K562 (cell line): ENCODE data around the gene HARS1. TPM values are rescaled to one million over a fixed set of nuclear protein-coding genes. Genes with fewer than 3 reads are reported as not detected.
"Not testable (repeated sequence)": the region's sequence is repeated elsewhere in the genome, so short reads cannot be mapped to it uniquely, and the experiment has no call there.

Experiments used
- ATAC-seq: fragments of 200-7000 bp; cut with Tn5 transposase; 3 replicates; pipeline ENCODE4 v1.9.1; 2020; ENCODE audit warnings: moderate library complexity
- BruUV-seq: library from RNA; stranded (reverse); fragments of 400-500 nt; replicated peaks from 2 replicates; lab custom pipeline; 2021; lab: Mats Ljungman, UMichigan
- CTCF ChIA-PET: fragments of 300-600 bp; formaldehyde crosslinking; extraction: SDS; loops from one replicate; lab custom pipeline; 2021; ENCODE audit warnings: low intra/inter-chr PET ratio; lab: Yijun Ruan, JAX
- POLR2A ChIA-PET: fragments of 300-600, 350-650 bp; sonication (Branson Sonifier 250); formaldehyde crosslinking; extraction: SDS; loops from one replicate; lab custom pipeline; 2021; ENCODE audit warnings: antibody characterized with exemption, inconsistent platforms; lab: Yijun Ruan, JAX
- DNase-seq, 4 experiments: peaks; one replicate each; pipeline versions ENCODE4 v3.0.0 to v3.0.0-alpha.2; 2011 to 2018; ENCODE audit warnings: low spot score in 3 of 4, mixed read lengths in 3 of 4; ENCODE audit errors: extremely low read depth in 1 of 4
- FAIRE-seq: peaks from 2 replicates; lab custom pipeline; 2011; peaks lifted over from hg19 to GRCh38; lab: Jason Lieb, UNC
- H2AFZ ChIP-seq: 2 replicates; pipeline ENCODE4 v1.6.0; 2011; ENCODE audit warnings: low read depth, low read length, control low read depth, inconsistent platforms
- H3K27ac ChIP-seq: fragments of 200-600 bp; 3 replicates; pipeline ENCODE4 v1.8.0; 2011; ENCODE audit warnings: low read depth, mild to moderate bottlenecking, control low read depth, inconsistent platforms, low read length, moderate library complexity, mixed read lengths; ENCODE audit errors: extremely low read depth
- H3K27me3 ChIP-seq, 2 experiments: fragments of 300-600 bp in 1 of 2; 2 replicates in 1 of 2; 3 replicates in 1 of 2; pipeline versions ENCODE4 v1.6.0 to v1.8.0; 2011; ENCODE audit warnings: inconsistent platforms in 2 of 2, low read length in 2 of 2, mild to moderate bottlenecking in 1 of 2, mixed read lengths in 1 of 2, moderate library complexity in 1 of 2; ENCODE audit not compliant: control insufficient read depth in 2 of 2, insufficient read depth in 2 of 2
- H3K36me3 ChIP-seq: fragments of 300-600 bp; 3 replicates; pipeline ENCODE4 v1.8.0; 2011; ENCODE audit warnings: mild to moderate bottlenecking, low read length, inconsistent platforms; ENCODE audit not compliant: control insufficient read depth, insufficient read depth
- H3K4me1 ChIP-seq, 2 experiments: fragments of 200-600 bp in 1 of 2; replicated peaks in 1 of 2; 2 replicates in 1 of 2; 3 replicates in 1 of 2; pipeline versions ENCODE4 v1.5.1 to v1.8.0; 2011; ENCODE audit warnings: inconsistent platforms in 2 of 2, low read length in 2 of 2, mild to moderate bottlenecking in 1 of 2, mixed read lengths in 1 of 2, moderate library complexity in 1 of 2; ENCODE audit not compliant: control insufficient read depth in 2 of 2, insufficient read depth in 2 of 2
- H3K4me2 ChIP-seq: 2 replicates; pipeline ENCODE4 v1.6.1; 2011; ENCODE audit warnings: low read length, control low read depth, inconsistent platforms, mixed read lengths; ENCODE audit not compliant: insufficient read depth
- H3K4me3 ChIP-seq: fragments of 200-600 bp; sonication (generic), shearing (Covaris generic); 2 replicates; pipeline ENCODE4 v1.5.1; 2016; ENCODE audit warnings: control low read depth, inconsistent platforms
- H3K79me2 ChIP-seq: fragments of 200-600 bp; 3 replicates; pipeline ENCODE4 v1.8.0; 2011; ENCODE audit warnings: low read length, inconsistent platforms; ENCODE audit not compliant: control insufficient read depth, insufficient read depth
- H3K9ac ChIP-seq, 2 experiments: 2 replicates each; pipeline versions ENCODE4 v1.6.0 to v1.6.1; 2011; ENCODE audit warnings: low read depth in 2 of 2, low read length in 2 of 2, control low read depth in 1 of 2, inconsistent platforms in 1 of 2, mild to moderate bottlenecking in 1 of 2, mixed read lengths in 1 of 2; ENCODE audit not compliant: insufficient read depth in 1 of 2
- H3K9me1 ChIP-seq: one replicate; pipeline ENCODE4 v1.6.0; 2011; ENCODE audit warnings: inconsistent platforms, mild to moderate bottlenecking, low read length, moderate library complexity; ENCODE audit not compliant: control insufficient read depth, insufficient read depth
- H3K9me3 ChIP-seq: replicated peaks from 2 replicates; pipeline ENCODE4 v1.5.1; 2011; ENCODE audit warnings: low read depth, low read length, inconsistent platforms; ENCODE audit not compliant: control insufficient read depth, insufficient read depth
- H4K20me1 ChIP-seq: replicated peaks from 2 replicates; pipeline ENCODE4 v1.6.1; 2011; ENCODE audit warnings: low read length, inconsistent platforms, mixed read lengths; ENCODE audit not compliant: control insufficient read depth, insufficient read depth
- ADNP ChIP-seq: fragments of 200-800 bp; sonication (Bioruptor generic); IDR thresholded peaks from 2 replicates; pipeline ENCODE4 v1.6.1; 2016; ENCODE audit warnings: missing genetic modification characterization, missing compliant biosample characterization
- CEBPB ChIP-seq: fragments of 450-650 bp; IDR thresholded peaks from 2 replicates; pipeline ENCODE4 v1.6.1; 2016; ENCODE audit warnings: missing genetic modification characterization, missing compliant biosample characterization
- CEBPG ChIP-seq, 3 experiments: fragments of 200-800 bp in 1 of 3; sonication (Bioruptor generic) in 1 of 3; sonication (generic) in 1 of 3; formaldehyde crosslinking in 1 of 3; IDR thresholded peaks in 2 of 3; conservative IDR thresholded peaks in 1 of 3; 2 replicates each; pipeline versions ENCODE4 v1.6.1 to v1.8.0; 2016 to 2022; ENCODE audit warnings: missing compliant biosample characterization in 2 of 3, missing genetic modification characterization in 2 of 3, mild to moderate bottlenecking in 1 of 3, missing genetic modification reagents in 1 of 3
- ETS1 ChIP-seq: conservative IDR thresholded peaks from 2 replicates; pipeline ENCODE4 v1.6.1; 2011; ENCODE audit warnings: low read depth, mild to moderate bottlenecking, low read length; ENCODE audit not compliant: control insufficient read depth
- KDM1A ChIP-seq, 2 experiments: fragments of 450-650 bp; IDR thresholded peaks; 2 replicates each; pipeline ENCODE4 v1.6.1; 2016; ENCODE audit warnings: mild to moderate bottlenecking in 2 of 2
- RBM25 ChIP-seq: fragments of 200-400 bp; formaldehyde crosslinking; IDR thresholded peaks from 2 replicates; pipeline ENCODE4 v1.6.1; 2018; ENCODE audit warnings: low read length, low read depth, moderate library complexity; ENCODE audit not compliant: severe bottlenecking
- ZNF121 ChIP-seq: sonication (generic); formaldehyde crosslinking; conservative IDR thresholded peaks from 2 replicates; pipeline ENCODE4 v1.8.0; 2022; ENCODE audit warnings: missing genetic modification reagents
- WGBS: fragments of 100-300 bp; shearing (Covaris generic); methylation state at CpG from one replicate; pipeline ENCODE4 v1.1.6; 2016; ENCODE audit warnings: low coverage, mixed read lengths; ENCODE audit not compliant: insufficient coverage; ENCODE audit errors: missing lambda C conversion rate; 5-methylcytosine and 5-hydroxymethylcytosine counted together
- in situ Hi-C: fragments of 300-500 bp; cut with MboI; formaldehyde crosslinking; loops from 4 replicates; pipeline ENCODE4 v1.15.0; 2018; ENCODE audit warnings: inconsistent platforms, mixed read lengths
- intact Hi-C: fragments of 100-400 bp; cut with micrococcal nuclease; formaldehyde crosslinking; loops from 2 replicates; pipeline ENCODE4 v1.14.2; 2022
- polyA plus RNA-seq, 8 experiments: library from polyadenylated mRNA; depleted of rRNA in 4 of 8; stranded (reverse) in 5 of 8; unstranded in 3 of 8; fragments of >200 nt; fragmentation: Nextera tagmentation in 2 of 8; fragmentation: Illumina TruSeq in 1 of 8; extraction: Ambion mirVana in 2 of 8; extraction: Trizol in 1 of 8; gene quantifications; 2 replicates each; pipeline versions ENCODE4 v1.2.1 to v1.2.3, GENCODE V29; 2011 to 2014; ENCODE audit warnings: inconsistent platforms in 1 of 8, missing spikeins in 1 of 8
- total RNA-seq, 7 experiments: library from RNA; depleted of rRNA in 6 of 7; stranded (reverse); fragments of >200 nt in 6 of 7; fragmentation: Illumina TruSeq in 2 of 7; extraction: Trizol in 2 of 7; gene quantifications; 2 replicates each; pipeline versions ENCODE4 v1.2.1 to v1.2.3, GENCODE V29; 2011 to 2021; ENCODE audit warnings: low replicate concordance in 1 of 7

The HARS1 gene
- total and polyA plus RNA-seq, 9 of the 15 experiments (the other 6 are each of a cell fraction or from before 2014, with no cell fraction given): 13.5 to 88.5 (median 75.2) TPM

- BruUV-seq, DNase-seq, H3K9me1 ChIP-seq, H3K36me3 ChIP-seq, CTCF ChIA-PET, H3K27me3 ChIP-seq, H3K4me2 ChIP-seq, H4K20me1 ChIP-seq, H3K4me1 ChIP-seq, ATAC-seq, H3K4me3 ChIP-seq, H2AFZ ChIP-seq, H3K79me2 ChIP-seq, H3K27ac ChIP-seq, H3K9ac ChIP-seq, H3K9me3 ChIP-seq, POLR2A ChIA-PET, FAIRE-seq: not testable (repeated sequence)
- WGBS: 93% methylated on average over 2 of the region's 2 CpGs
- intact Hi-C loops (loop anchor here (5.0 to 10.0 kb wide), 3 partner anchors 159 to 601 kb away; partner anchors contain the start of genes PURA and SRA1), in situ Hi-C loops (loop anchor here (5.0 kb wide), 1 partner anchor 154 kb away; the partner anchor contains the start of genes APBB3 and SLC35A4)
- TF ChIP-seq ZNF121 (CRISPR knock-in tag): peak; percentile 75
- 0 out of 2 replicates have a peak, but pooled peaks have one; percentile 14 for TF ChIP-seq ADNP (tag)
- TF ChIP-seq KDM1A (IDR thresholded peaks at IDR 0.05): 0 out of 4 replicates have a peak, but pooled peaks of 1 of the 2 experiments have one; percentile 10
- peak; percentile 12 for TF ChIP-seq RBM25
These were observed 25.1 kb upstream of the HARS1 start for GRCh38 chr5:140716238-140716637.

DNA sequence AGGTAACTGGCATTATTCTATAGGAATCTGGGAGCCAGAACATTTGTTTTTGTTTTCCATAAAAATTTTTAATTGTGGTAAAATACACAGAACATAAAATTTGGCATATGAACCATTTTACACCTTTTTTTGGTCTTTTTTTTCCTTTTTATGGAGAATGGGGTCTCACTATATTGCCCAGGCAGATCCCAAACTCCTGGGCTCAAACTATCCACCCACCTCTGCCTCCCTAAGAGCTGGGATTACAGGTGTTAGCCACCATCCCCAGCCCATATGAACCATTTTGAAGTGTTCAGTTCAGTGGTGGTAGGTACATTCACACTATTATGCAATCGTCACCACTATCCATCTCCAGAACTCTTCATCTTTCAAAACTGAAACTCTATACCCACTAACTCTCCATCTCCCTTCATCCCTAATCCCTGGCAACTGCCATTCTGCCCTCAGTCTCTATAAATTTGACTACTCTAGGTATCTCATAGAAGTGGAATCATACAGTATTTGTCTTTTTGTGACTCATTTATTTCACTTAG, 22.5 kb upstream of the HARS1 start:
- 56% methylated on average over 1 of the region's 1 CpG for WGBS
- TF ChIP-seq CEBPG (CRISPR knock-in tag; IDR thresholded peaks at IDR 0.05): no peak
- peak; percentile 24 to 36; a peak in 1 of 4 replicates for TF ChIP-seq CEBPG (tag; conservative IDR thresholded peaks at IDR 0.05 in 1 of 2, IDR thresholded peaks at IDR 0.05 in 1 of 2)
- peak; percentile 75 for TF ChIP-seq ZNF121 (CRISPR knock-in tag)
- no peak for TF ChIP-seq ETS1
- peak; percentile 54 for TF ChIP-seq CEBPB (tag)
- TF ChIP-seq, all 486 proteins: peak for 3
- Histone ChIP-seq H3K79me2 (no peaks in the 10 kb centered on the region), H3K9me3 (no peaks in the 10 kb centered on the region), H3K36me3 (no peaks in the 10 kb centered on the region), H3K4me1 (peaks cover 0 to 10% of the 10 kb centered on the region in 2 experiments; a peak in 4 of 5 replicates), H3K27me3 (no peaks in the 10 kb centered on the region), H3K27ac (no peak overlapping the region), H4K20me1 (no peaks in the 10 kb centered on the region), H3K4me2 (no peak overlapping the region), H3K9ac (no peak overlapping the region), H3K4me3 (no peak overlapping the region), H2AFZ (no peak overlapping the region), H3K9me1 (no peaks in the 10 kb centered on the region)
- ChIA-PET CTCF (no interaction called here), POLR2A (no interaction called here)
- BruUV-seq: no TSS peak
- no peak for DNase-seq
- FAIRE-seq: no peak
- intact Hi-C loops: loop anchor here (10.0 kb wide), 2 partner anchors 529 to 599 kb away; partner anchors contain the start of gene PURA
- ATAC-seq: no peak
- in situ Hi-C loops: loop anchor here (5.0 kb wide), 1 partner anchor 346 kb away; no protein-coding TSS in a partner anchor
